NCI-H1417 (cell line): ENCODE data around the gene SRP54.
"Not testable (repeated sequence)": the region's sequence is repeated elsewhere in the genome, so short reads cannot be mapped to it uniquely, and the experiment has no call there.

ENCODE experiments used
- DNase-seq, 3 experiments: peaks; one replicate each; lab custom pipeline; 2025; lab: John Stamatoyannopoulos, UW

SRP54 gene

DNA sequence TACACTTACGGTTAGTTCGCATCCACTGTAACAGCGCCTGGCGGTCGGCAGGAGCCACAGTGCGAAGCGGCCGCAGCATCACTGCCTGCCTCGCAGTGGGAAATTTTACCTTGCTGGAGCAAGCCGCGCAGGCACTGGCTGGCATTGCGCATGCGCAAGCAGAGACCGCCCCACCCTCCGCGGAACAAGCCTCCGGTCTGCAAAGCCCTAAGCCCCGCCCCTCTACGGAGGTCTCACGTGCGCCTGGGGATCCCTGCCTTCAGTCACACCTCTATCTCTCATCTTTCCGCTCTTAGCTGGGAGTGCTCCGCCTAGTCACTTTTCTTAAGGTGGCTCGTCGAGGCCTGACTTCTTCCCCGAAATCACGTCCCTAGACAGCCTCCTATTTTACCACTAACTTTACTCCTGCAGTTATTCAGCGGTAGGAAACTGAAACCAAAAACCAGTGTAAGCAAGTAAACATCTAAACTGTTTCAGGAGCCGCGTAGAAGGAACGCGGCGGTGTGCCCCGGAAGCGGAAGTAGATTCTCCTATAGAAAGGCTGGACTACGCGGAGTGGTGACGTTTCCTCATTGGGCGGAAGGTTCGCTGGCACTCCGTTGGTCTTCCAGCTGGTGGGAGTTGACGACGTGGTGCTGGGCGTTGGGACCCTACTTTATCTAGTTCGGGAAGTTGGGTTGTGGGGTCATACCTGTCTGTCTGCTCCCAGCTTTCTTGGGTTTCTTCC is at the start of gene SRP54:
SRP54 (plus strand) TSS at position 572 of the 727 bp plus-strand sequence. CDS start 13,718 bp downstream, outside the sequence.
- DNase-seq: peak; percentile 98 to 99 (median 98)

DNA sequence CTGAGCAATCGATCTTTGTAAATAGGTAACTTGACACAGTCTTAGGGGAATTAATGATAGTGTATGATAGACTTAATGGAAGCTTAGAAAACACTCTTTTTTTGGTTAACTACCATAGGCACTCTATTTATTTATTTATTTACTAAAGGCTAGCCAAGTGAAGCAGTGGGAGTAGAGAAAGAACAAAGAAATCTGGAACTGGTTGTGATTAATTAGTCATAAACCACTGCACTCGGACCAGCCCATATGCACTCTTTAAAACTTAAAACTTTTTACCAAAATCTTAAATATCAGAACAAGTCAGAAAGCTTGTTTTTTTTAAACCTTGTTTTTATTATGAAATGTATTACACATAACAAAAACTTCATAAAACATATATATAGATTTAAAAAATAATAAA is 49.5 kb upstream of the SRP54 start:
- DNase-seq: no peak

DNA sequence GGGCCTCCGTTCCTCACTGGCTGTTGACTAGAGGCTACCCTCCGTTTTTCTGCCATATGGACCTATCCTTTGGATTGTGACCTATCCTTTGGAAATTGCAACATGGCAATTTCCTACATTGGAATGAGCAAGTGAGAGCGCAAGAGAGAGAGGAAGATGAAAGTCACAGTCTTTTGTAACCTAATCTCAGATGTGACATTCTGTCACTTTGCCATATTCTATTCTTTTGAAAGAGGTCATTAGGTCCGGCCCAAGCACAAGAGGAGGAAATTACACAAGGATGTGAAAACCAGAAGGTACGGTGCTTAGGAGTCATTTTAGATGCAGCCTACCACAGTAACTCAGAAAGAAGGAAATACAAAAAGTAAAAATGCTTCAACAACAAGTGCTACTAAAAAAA is 47.3 kb upstream of the SRP54 start:
- no peak for DNase-seq

DNA sequence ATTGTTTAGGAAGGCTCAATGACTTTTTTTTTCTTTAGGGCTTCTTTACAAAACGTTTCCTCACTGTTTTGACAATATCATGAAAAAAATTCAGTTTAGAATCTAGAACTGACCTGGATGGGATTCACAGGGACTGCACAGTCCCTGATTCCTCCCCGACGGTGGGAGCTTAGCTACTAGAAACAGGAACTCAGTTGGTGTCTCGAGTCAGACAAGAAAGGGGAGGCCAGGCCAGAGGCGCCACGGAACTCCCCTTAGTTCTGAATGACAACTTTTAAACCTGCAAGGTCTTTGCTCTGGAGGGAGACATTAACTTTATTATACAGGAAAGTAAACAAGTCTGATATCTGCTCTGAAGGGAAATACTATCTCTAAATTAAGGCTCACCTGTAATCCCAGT is 45.4 kb upstream of the SRP54 start:
- DNase-seq: no peak

DNA sequence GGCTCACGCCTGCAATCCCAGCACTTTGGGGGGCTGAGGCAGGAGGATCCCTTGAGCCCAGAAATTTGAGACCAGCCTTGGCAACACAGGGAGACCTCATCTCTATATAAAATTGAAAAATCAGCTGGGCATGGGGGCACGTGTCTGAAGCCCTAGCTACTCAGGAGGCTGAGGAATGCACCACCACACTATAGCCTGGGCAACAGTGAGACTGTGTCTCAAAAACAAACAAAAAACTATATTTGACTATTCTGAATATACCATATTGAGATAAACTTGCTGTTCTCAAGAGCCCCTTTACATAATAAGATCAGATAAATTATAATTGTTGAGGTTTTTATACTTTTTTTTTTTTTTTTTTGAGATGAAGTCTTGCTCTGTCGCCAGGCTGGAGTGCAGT is 44.9 kb upstream of the SRP54 start:
- no peak for DNase-seq

DNA sequence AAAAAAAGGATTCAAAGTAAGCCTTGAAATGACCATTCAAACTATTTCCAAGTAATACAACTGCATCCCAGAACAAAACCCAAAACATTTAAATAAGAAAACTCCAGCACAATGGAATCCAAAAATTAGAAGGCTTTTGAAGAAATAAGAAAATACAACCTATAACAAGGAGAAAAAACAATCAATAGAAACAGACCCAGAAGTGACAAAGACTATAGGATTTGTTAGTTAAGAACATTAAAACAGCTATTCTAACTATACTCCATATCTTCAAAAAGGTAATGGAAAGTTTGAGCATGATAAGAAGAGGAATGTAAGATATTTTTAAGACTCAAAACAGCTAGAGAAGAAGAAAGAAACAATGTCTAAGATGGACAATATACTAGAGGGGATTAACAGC is 39.3 kb upstream of the SRP54 start:
- DNase-seq: no peak

DNA sequence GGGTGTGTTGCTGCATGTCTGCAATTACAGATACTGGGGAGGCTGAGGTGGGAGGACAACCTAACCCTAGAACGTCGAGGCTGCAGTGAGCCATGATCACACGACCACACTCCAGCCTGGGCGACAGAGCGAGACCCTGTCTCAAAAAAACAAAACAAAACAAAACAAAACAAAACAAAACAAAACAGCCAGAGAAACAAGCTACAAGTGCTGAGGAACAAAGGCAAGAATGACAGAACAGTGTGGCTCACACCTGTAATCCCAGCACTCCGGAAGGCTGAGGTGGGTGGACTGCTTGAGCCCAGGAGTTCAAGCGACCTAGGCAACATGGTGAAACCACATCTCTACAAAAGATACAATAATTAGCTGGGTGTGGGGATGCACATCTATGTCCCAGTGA is 38.0 kb upstream of the SRP54 start:
- DNase-seq: no peak

DNA sequence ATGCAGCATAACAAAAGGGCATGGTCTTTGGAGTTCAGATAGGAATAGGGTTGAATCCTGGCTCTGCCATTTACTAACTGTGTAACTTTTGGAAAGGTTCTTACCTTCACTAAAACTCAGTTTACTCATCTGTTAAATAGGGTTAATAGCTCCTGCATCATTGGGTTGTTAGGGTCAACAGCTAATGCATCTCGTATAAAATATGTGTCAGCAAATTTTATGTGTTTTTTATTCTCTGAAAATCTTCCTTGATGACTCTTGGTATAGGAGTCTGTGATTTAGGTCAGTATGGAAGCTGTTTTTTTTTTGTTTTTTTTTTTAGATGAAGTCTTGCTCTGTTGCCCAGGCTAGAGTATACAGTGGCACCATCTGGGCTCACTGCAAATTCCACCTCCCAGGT is 36.1 kb upstream of the SRP54 start:
- DNase-seq: no peak

DNA sequence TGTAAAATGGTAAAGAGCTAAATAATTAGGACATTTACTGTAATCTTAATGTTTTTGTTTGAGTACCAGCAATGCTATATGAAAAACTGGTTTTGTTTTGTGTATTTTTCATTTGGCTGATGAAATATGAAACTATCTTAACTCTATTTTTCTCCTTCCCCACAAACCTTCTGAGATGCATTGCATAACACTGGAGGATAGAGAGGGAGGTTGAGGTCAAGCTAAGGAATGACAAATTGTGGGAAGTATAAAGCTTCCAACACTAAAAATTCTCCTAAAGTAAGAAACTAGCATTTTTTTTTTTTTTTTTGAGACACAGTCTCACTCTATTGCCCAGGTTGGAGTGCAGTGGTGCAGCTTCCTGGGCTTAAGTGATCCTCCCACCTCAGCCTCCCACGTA is 31.5 kb upstream of the SRP54 start:
- DNase-seq: no peak

DNA sequence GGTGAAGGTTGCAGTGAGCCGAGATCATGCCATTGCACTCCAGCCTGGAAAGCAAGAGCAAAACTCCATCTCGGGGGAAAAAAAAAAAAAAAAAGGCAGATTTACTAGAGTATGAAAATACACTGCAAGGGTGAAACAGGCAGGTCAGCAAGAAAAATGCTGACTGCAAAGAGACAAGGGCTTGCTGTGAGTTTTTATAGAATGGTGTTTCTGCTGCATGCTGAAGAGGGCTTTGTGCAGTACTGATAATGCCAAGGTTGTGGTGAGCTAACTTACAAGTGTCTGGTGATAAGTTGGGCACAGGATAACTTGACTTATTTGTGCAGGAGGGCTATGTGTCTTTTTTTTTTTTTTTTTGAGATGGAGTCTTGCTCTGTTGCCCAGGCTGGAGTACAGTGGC is 25.9 kb upstream of the SRP54 start:
- DNase-seq: no peak

DNA sequence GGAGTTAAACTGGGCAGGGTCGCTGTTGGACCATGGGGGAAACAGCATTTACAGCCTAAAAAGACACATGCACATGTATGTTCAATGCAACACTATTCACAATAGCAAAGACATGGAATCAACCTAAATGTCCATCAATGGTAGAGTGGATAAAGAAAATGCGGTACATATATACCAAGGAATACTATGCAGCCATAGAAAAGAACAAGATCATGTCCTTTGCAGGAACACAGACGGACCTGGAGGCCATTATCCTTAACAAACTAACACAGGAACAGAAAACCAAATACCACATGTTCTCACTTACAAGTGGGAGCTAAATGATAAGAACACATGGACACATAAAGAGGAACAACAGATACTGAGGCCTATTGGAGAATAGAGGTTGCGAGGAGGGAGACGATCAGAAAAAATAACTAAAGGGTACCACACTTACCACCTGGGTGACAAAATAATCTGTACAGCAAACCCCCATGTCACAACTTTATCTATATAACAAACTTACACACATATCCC is 25.0 kb upstream of the SRP54 start:
- no peak for DNase-seq

DNA sequence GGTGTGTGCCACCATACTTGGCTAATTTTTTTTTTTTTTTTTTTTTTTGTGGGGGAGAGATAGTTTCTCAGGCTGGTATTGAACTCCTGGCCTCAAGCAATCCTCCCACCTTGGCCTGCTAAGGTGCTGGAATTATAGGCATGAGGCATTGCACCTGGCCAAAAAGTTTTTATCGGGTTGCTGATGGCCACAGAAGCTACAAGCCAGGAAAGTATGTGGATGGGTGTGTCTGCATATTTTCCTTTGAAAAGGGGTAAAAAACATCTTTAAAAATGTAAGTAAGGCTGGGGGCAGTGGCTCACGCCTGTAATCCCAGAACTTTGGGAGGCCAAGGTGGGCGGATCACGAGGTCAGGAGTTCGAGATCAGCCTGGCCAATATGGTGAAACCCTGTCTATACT is 20.7 kb upstream of the SRP54 start:
- DNase-seq: not testable (repeated sequence)

DNA sequence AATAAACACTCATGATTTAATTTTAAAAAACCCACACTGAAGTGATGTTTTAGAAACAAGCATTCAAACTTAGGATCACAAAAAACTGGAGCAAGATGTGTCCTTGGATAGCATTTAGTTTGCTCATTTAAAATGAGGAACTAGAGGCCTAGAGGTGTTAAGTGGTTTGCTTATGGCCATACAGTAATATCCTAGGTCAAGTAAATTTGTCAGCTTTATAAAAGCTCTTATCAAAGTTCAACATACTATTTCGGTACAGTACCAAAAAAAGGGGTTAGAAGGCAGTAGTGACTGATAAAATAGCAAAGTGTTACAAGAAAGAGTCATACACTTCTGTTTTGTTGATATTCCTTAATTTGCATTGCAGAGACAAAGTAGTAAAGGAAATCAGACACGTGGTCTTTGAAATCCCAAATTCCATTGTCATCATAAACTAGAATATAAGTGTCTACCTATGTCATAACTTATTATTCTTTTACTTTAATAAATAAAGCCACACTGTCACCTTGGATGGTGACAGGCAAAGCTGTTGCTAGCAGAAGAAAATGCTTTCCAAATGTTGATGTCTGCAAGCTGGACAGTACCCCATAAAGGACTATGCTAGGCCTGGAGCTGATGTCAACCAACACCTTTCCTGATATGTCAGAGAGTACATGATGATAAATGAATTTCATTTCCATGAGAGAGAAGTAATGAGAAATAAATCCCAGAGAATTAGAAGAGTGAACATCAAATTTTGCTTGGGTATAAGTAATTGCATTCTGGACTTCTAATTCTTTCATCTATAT is 17.6 kb upstream of the SRP54 start:
- no peak for DNase-seq

DNA sequence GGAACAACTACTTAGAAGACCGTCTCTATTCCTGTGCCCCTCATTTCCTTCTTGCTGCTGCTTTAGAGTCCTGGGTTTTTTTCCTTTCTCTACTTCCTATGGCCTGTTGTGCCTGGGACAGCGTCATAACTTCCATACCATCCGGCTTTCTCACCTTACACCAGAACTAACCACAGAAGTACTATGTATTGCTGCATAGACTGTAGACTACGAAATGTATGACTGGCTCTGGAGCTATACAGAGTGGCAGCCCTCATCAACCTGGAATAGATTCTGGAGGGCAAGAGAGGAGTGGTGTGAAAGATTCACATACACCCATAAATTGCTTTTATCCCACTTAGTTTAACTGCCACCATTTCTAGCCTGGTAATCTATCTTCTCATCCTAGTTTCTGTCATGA is 16.9 kb upstream of the SRP54 start:
- DNase-seq: no peak

DNA sequence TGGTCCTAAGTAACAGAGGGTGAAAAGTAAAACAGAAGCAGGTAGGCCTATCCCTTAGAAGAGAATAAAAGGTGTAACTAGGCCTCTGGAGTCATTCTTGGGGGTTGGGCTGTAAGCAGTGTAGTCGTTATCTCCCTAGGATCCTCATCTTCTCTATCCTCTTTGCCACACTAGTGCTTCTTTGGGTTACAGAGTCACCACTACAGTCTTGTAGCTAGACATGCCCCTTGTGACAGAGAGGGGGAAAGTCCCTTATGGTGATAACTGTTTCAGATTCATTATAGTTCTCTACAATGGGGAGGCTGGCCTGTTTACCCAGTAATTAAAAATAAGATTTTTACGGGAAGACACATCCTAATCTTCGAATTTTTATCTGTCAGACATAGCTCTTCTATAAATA is 16.4 kb upstream of the SRP54 start:
- DNase-seq: no peak

DNA sequence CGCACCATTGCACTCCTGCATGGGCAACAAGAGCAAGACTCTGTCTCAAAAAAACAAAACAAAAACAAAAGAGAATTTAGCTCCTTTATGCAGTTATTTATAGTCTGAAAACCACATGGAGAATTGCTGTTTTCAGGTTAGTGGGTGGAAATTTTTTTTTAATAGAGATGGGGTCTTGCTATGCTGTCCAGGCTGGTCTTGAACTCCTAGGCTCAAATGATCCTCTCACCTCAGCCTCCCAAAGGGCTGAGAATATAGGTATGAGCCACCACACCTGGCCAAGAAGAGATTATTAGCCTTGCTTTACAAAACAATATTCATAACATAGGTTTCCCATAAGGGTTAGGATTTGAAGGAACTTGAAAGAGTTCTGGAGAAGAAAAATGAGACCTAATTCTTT is 12.1 kb upstream of the SRP54 start:
- DNase-seq: no peak

DNA sequence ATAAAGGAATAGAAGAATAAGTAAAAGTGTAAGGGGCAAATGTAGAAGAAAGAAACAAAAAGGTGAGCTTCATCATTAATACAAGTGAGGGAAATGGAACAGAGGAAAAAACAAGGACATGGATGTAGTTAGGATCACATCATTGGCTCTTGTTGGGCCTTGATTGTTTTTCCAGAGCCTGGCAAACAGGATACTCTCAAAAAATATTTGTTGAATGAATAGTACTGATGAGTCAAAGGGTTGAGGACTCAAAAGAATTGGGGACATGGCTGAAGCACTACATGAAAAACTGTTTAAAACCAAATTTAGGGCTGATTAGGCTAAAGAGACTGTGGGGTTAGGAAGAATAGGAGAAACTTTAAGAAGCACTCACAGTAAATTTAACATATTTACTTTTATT is 11.4 kb upstream of the SRP54 start:
- no peak for DNase-seq

DNA sequence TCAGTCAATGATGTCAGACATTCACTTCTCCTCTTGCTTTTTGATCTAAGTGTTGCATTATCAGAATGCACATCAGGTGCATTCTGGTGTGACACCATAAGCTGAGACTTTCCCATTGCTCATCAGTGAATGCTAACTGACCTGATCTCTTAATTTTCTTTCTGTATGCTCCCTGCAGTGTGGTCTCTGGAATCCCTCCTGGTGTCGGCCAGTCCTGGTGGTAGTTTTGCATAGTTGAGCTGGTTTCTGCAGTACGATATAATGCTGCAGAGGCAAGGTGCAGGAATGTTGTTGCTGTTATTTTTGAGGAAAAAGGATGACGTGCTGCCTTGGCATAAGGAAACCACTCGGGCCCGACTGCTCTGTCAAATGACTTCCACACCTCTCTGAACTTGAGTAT is 11.0 kb upstream of the SRP54 start:
- DNase-seq: no peak

DNA sequence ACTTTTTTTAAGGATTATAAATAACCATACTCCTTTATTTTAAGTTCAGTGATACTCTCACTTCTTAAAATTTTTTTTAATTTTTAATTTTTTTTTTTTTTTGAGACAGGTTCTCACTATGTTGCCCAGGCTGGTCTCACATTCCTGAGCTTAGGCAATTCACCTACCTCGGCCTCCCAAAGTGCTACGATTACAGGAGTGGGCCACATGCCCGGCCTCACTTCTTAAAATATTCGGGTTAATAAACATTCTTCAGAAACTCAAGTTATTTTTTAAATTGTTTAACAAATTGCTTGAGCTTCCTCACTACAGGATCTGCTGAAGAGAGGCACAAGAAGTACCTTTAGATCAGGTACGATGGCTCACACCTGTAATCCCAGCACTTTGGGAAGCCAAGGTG is 4.3 kb upstream of the SRP54 start:
- DNase-seq: no peak

DNA sequence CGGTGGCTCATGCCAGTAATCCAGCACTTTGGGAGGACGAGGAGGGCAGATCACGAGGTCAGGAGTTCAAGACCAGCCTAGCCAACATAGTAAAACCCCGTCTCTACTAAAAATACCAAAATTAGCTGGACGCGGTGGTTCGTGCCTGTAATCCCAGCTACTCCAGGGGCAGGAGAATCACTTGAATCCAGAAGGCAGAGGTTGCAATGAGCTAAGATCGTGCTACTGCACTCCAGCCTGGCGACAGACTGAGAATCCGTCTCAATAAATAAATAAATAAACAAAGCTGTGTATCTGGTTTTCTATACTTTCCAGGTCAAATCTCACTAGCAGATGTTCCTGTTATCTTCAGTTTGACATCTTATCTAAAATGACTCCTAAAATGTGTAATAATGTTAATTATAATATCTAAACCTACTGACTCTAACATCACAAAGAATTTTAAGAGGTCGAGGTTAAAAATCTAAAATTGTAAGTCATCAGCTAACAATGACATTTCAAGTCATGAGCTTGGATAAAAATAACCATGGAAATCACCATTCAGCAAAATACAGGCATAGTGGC is 2.4 kb upstream of the SRP54 start:
- no peak for DNase-seq

DNA sequence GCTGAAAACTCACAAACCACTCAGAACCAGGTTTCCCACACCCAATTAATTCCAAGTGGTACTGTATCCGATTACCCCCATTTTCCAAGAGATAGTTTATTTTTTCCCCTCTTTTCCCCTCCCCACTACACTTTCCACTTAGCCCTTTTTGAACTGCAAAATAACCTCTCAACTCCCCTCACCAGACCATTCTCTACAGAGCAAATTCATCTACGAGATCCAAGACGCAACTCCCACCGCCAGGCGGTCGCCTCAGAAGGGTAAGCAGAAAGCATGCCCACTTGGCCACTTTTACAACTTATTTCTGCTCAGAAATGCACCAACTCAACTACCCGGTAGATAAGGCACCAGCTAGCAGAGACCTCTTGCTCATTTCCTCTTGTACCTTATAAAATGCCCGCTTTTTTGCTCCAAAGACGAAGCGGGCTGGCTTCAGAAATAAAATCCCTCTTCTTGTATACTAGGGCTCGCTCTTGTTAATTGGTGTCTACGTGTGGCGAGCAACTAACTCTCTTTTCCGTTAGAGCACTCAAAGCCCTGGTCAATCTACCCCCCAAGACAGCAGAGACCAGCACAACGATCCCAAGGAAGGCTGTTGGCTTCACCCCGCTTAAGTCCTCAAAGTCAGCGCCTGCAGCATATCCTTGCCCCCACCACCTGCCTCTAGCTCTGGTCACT is 910 bp upstream of the SRP54 start:
- peak in 2 of 3 experiments; percentile 66 to 81 for DNase-seq

DNA sequence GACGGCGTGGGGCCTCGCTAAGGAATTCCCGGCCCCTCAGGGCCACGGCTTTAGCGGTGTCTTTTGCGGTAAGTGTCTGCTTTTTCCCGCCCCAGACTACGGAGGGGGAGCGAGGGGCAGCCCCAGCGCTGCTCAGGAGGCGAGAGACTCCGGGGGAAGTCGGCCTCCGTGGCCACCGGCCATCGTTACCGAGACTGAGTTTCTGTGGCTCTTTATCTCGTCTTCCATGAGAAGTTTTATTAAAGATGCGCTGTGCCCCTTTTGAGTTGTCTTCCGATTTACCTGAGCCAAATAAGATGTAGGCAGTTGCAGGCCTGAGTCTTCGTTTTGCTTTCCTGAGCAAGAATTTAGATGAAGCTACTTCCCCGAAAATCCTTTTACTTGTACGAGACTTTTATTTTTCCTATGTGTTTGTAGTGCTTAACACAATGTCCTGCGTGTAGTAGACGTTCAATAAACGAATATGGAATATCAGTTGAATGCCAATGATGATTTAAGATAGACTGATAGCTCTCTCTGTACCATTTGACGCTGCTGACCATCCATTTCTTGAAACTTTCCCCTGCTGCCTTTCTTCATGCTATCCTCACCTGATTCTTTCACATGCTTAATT is 462 bp downstream of the SRP54 start:
- DNase-seq: no peak
